Activated T-helper 1 cell treated with anti-CD3 and anti-CD28 coated beads, Interleukin-2, amount 50 U/mL, for 16 hours (primary cell): Measurements from ENCODE around the gene SPPL2B.

Experiments used
- DNase-seq, 2 donors: peaks; one replicate each; pipeline ENCODE4 v3.0.0-alpha.2; 2020; ENCODE audit warnings: low read depth in 1 of 2, low spot score in 1 of 2

SPPL2B gene

GRCh38 chr19:2296141-2296540, 32.3 kb upstream of the SPPL2B start:
- DNase-seq: no peak

- DNase-seq: no peak
Observed at GRCh38 chr19:2300533-2300932, 28.0 kb upstream of the SPPL2B start.

- no peak for DNase-seq
Observed at GRCh38 chr19:2302319-2303210, 25.9 kb upstream of the SPPL2B start.

- DNase-seq: no peak
Observed at GRCh38 chr19:2303211-2303798, 25.2 kb upstream of the SPPL2B start.

GRCh38 chr19:2305452-2306280, 22.8 kb upstream of the SPPL2B start:
- DNase-seq: no peak

GRCh38 chr19:2306281-2306806, 22.1 kb upstream of the SPPL2B start:
- no peak for DNase-seq

- no peak for DNase-seq
Observed at GRCh38 chr19:2306971-2307370, 21.5 kb upstream of the SPPL2B start.

GRCh38 chr19:2307518-2308012, 20.9 kb upstream of the SPPL2B start:
- no peak for DNase-seq

GRCh38 chr19:2308114-2308556, 20.3 kb upstream of the SPPL2B start, which contains the start of gene LINGO3:
Gene LINGO3 (minus strand): TSS chr19:2308154. CDS start chr19:2291776, 16,378 bp downstream.
- no peak for DNase-seq

GRCh38 chr19:2309734-2310362, 18.6 kb upstream of the SPPL2B start:
- DNase-seq: no peak

- no peak for DNase-seq
Observed at GRCh38 chr19:2311093-2311492, 17.4 kb upstream of the SPPL2B start.

GRCh38 chr19:2312820-2313501, 15.5 kb upstream of the SPPL2B start:
- no peak for DNase-seq

- no peak for DNase-seq
Observed at GRCh38 chr19:2315121-2315817, 13.2 kb upstream of the SPPL2B start.

GRCh38 chr19:2315818-2316353, 12.6 kb upstream of the SPPL2B start:
- no peak for DNase-seq

- DNase-seq: no peak
Observed at GRCh38 chr19:2317300-2317699, 11.2 kb upstream of the SPPL2B start.

GRCh38 chr19:2317756-2318155, 10.7 kb upstream of the SPPL2B start:
- no peak for DNase-seq

GRCh38 chr19:2318923-2319322, 9.6 kb upstream of the SPPL2B start:
- DNase-seq: no peak

GRCh38 chr19:2319551-2319950, 8.9 kb upstream of the SPPL2B start:
- DNase-seq: no peak

- no peak for DNase-seq
Observed at GRCh38 chr19:2320049-2320448, 8.4 kb upstream of the SPPL2B start.
